ENCODE measurements around the gene CMTM3.
A peak's percentile ranks its signal among the peaks of the same experiment; 100 is the strongest.

CMTM3 gene

GRCh38 chr16:66662445-66663194 lies 58.1 kb downstream of the CMTM3 start:
- peak; percentile 28 for TF ChIP-seq CTCF (IDR thresholded peaks at IDR 0.05; ENCODE audit: insufficient read depth, low read depth, low read length, missing control alignments)
- H3K4me3 ChIP-seq (ENCODE audit: low read depth, low read length), result no peak overlapping the region
- peak; percentile 24 for DNase-seq (ENCODE audit: low read depth)
